Effector CD4-positive, alpha-beta T cell (primary cell): ENCODE results near the gene SYNPO2.
"Not testable (repeated sequence)": the region's sequence is repeated elsewhere in the genome, so short reads cannot be mapped to it uniquely, and the experiment has no call there.

Experiments
- DNase-seq: peaks from one replicate; pipeline ENCODE4 v3.0.0-alpha.2; 2020

Gene SYNPO2

GRCh38 chr4:119037709-119038108, 149.1 kb downstream of the SYNPO2 start:
- no peak for DNase-seq

DNA sequence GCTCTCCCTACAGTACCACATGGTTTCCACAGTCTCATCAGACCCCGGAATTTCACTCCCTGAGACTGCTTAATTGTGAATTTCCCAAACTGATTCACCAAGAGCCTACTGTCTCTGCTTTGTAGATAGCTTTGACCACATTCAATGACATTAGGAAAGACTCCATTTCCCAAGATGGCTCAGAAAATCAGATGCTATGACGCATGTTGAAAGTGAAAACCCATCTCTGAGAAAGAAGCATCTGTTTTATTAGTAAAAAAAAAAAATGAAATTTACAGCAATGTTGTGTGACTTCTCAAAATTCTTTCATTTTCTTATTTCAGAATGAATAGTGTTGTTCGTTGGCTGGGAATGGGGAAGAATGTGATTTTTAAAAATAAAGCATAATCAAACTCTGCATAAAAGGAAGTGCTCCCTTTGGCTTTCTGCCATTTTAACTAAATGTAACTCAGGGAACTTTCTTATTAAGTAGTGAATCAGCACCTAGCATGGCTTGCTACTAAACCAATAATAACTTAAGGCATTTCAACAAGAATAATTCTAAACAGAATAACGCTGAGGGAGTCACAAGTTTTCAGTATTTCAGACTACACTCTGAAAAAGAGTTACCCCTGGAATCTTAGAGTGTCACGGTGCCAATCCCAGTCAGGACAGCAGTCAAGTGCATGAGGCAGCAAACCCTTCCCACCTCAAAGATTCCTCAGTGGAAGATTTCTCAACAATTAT, 149.6 kb downstream of the SYNPO2 start:
- DNase-seq: no peak

GRCh38 chr4:119039160-119039559, 150.5 kb downstream of the SYNPO2 start:
- no peak for DNase-seq

- no peak for DNase-seq
These were observed 151.1 kb downstream of the SYNPO2 start for GRCh38 chr4:119039779-119040178.

DNA sequence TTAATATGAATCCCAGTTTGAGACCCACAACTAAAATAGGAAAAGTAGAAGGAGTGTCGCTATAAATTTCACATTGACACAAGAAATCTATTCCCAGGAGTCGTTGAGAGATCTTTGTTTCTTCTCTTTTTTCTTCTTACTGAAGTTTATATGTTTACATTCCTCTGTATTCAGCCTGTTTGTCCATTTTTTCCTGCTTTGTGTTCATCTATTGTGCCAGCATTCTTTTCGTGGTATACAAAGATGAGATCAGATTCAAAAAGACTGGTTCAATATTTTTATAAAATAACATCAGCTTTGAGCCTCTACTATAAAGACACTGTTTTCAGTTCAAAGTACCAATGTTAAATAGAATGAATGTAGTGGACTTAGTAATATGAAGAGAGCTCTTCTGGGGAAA, 151.6 kb downstream of the SYNPO2 start:
- no peak for DNase-seq

GRCh38 chr4:119040694-119041185, 152.1 kb downstream of the SYNPO2 start:
- DNase-seq: no peak

- DNase-seq: no peak
These were observed 152.7 kb downstream of the SYNPO2 start for GRCh38 chr4:119041396-119041795.

DNA sequence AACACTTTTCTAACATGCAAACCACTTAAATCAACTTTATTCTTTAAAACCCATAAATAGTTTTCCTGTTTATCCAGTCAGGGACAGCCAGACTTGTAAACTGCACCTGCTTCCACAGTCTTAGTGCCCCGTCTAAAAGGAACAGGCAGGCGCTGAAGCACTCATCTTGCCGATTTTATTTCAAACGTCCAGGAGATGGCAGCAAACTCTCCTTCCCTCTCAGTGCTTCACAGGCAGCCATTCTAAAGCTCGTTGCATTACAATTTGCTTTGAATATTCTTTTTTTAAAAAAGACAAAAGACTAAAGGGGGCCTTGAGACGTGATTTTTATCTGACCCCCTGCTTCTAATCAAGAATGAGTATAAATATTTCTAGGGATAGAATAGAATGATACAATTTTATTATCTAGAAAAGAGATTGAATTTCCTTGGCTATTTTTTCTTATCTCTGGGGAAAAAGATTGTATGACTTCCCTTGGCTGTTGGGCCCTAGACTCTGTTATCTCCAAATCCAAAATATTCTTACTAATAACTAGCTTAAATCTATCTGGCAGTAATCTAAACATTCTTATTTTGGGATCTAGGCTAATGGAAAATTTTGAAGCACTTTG, 153.4 kb downstream of the SYNPO2 start:
- DNase-seq: peak; percentile 33

DNA sequence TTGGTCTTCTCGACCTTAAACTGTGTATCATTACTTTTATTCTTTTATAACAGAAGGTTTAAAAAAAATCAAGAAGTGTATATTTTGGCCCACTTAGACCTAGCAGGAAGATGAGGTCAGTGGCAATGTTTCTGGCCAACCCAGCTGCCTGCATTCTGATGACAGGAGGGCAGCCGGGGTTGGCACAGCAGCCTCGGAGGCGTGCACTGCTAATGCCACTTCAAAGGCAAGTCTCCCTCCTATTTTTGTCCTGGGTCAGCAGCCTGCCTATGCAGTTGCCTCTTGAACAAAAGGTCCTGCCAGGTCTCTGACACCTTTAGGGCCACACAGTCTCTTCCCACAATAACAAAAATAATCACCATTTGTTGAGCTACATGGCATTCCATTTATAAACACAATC, 157.6 kb downstream of the SYNPO2 start:
- no peak for DNase-seq

DNA sequence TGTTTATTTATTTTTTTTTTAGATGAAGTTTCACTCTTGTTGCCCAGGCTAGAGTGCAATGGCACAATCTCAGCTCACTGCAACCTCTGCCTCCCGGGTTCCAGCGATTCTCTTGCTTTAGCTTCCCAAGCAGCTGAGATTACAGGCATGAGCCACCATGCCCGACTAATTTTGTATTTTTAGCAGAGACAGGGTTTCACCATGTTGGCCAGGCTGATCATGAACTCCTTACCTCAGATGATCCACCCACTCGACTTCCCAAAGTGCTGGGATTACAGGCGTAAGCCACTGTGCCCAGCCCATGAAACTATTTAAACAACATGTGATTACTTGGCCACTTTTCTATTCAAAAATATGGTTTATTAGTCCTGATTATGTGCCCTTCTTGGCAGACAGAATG, 158.4 kb downstream of the SYNPO2 start:
- not testable (repeated sequence) for DNase-seq

DNA sequence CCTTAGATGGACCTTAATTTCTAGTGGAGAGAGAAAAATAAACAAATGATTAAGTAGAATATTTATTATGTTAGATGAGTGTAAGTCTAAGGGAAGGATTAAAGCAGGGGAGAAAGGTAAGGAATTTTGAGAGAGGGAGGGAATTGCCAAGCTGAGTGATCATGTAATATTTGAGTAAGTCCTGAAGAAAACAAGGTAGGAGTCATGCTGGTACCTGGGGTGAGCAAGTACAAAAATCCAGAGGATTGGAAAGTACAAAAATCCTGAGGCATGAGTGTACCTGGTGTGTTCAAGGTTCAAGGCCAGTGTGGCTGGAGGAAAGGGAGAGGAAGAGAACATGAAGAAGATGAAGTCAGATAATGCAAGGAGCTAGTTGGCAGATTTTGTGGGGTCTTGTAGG, 159.8 kb downstream of the SYNPO2 start:
- no peak for DNase-seq

DNA sequence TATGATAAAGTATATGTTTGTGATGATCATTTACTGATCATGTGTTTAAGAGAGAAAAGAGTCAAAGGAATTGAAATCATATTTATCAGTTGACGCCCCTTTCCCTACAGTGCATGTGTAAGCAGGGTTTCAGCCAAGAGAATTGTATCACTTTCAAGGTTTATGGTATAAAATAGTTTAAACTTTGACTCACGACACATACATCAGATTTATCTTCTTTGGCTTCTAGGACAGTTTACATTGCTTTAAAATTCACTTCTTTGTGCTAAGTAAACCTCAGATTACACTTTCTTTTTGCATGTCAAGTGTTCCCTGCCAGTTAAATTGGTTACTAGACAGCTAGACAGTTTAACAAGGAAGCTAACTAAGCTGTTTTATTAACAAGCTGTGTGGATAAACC, 160.7 kb downstream of the SYNPO2 start:
- DNase-seq: no peak

- no peak for DNase-seq
These were observed 162.0 kb downstream of the SYNPO2 start for GRCh38 chr4:119050527-119051090.

- DNase-seq: no peak
These were observed 164.6 kb downstream of the SYNPO2 start for GRCh38 chr4:119053245-119053644.

DNA sequence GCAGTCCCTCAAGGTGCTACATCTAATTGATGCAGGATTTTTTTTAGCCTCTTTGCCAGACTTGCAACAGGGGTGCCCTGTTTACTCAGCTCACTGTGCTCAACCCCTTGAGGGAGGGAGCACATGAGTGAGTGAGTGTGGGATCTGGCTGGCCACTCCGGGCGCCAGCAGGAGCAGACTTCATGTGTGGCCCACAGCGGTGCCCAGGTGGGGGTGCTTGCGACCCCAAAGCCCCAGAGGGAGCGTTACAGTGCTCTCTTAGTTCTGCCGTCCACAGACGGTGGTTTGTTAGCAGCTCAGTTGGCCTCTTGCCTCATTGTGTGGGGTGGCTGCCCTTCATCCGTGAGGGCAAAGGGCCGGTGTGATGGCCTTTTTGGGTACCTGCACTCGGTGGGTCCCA, 165.3 kb downstream of the SYNPO2 start:
- no peak for DNase-seq

DNA sequence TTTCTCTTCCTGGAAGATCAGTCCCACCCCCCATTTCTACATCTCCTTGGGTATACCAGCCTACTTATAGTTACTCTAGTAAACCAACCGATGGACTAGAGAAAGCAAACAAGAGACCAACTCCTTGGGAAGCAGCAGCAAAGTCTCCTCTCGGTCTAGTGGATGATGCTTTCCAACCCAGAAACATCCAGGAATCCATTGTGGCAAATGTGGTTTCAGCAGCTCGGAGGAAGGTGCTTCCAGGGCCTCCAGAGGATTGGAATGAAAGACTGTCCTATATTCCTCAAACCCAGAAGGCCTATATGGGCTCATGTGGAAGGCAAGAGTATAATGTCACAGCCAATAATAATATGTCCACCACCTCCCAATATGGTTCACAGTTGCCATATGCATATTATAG, 168.8 kb downstream of the SYNPO2 start:
- no peak for DNase-seq

GRCh38 chr4:119059221-119059620, 170.6 kb downstream of the SYNPO2 start:
- DNase-seq: no peak

DNA sequence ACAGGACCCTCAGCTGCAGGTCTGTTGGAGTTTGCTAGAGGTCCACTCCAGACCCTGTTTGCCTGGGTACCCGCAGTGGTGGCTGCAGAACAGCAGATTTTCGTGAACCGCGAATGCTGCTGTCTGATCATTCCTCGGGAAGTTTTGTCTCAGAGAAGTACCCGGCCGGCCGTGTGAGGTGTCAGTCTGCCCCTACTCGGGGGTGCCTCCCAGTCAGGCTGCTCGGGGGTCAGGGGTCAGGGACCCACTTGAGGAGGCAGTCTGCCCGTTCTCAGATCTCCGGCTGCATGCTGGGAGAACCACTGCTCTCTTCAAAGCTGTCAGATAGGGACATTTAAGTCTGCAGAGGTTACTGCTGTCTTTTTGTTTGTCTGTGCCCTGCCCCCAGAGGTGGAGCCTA, 178.5 kb downstream of the SYNPO2 start:
- DNase-seq: not testable (repeated sequence)

DNA sequence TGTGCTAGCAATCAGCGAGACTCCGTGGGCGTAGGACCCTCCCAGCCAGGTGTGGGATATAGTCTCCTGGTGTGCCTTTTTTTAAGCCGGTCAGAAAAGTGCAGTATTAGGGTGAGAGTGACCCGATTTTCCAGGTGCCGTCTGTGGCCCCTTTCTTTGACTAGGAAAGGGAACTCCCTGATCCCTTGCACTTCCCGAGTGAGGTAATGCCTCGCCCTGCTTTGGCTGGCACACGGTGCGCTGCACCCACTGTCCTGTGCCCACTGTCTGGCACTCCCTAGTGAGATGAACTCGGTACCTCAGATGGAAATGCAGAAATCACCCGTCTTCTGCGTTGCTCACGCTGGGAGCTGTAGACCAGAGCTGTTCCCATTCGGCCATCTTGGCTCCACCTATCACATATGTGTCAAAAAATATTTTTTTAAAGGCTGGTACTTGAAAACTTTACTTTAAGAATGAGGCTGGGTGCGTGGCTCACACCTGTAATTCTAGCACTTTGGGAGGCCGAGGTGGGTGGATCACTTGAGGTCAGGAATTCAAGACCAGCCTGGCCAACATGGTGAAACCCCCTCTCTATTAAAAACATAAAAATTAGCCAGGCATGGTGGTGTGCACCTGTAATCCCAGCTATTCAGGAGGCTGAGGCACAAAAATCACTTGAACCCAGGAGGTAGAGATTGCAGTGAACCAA, 179.2 kb downstream of the SYNPO2 start:
- DNase-seq: not testable (repeated sequence)

DNA sequence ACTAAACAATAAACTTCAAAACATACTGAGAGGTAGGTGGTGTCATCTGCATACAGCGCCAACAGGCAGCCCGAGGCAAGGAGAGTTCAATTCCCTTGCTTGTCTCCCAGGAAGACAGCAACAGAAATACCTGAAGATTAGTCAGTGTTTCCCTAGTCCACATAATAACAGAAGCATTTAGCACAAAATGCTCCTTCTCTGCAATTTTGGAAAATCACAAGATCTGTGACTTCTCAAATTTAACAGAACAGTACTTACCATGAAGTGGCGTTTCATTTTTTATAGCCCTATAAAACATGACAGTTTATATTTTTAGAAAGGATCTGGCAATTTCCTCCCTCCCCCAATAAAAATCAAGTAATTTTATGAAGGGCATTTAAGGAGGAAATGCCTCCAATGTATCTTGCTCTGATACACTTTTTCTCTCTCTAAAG, 179.9 kb downstream of the SYNPO2 start:
- no peak for DNase-seq

DNA sequence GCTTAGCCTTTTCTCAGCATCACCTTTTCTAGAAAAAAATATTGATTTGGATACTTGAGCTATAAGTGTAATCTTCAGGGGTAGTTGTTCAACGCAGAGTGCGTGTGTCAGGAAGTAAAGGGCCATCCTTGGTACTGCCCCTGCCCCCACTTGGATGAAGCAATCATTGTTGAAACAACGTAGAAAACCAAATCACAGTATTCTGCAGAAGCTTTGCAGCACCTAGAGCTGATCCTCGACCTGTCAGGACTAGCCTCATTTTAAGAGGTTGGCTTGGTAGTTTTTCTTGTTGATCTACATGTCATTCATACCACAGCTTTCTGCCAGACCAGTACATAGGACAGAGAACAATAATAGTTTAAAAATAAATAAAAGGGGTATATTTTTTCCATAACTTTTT, 181.6 kb downstream of the SYNPO2 start:
- no peak for DNase-seq

GRCh38 chr4:119080721-119081541, 192.3 kb downstream of the SYNPO2 start:
- DNase-seq: no peak

DNA sequence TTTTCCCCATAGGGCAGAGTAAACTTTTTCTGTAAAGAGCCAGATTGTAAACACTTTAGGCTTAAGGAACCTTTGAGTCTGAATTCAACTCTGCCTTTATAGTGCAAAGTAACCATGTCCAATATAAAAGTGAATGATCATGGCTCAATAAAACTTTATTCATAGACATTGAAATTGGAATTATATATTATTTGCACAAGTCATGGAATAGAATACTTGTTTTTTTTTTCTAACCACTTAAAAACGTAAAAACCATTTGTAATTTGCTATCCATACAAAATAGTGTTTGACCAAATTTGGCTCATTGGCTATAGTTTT, 192.8 kb downstream of the SYNPO2 start:
- DNase-seq: no peak
